Measurements from ENCODE around the gene PRRC2A. TPM values are rescaled to one million over a fixed set of nuclear protein-coding genes. Genes with fewer than 3 reads are reported as not detected.

The PRRC2A gene
- polyA plus RNA-seq, 1 donor (not counting 4 experiments of a cell fraction or from before 2014, with no cell fraction given) = 20.5 TPM

GRCh38 chr6:31578184-31579118 lies 42.1 kb upstream of the PRRC2A start:
- Histone ChIP-seq H3K36me3 (ENCODE audit: control insufficient read depth in 2 of 2, extremely low read depth in 1 of 2, insufficient read depth in 2 of 2, low read length in 2 of 2) (no peaks in the 10 kb centered on the region), H3K9ac (ENCODE audit: control insufficient read depth, extremely low read depth, insufficient read depth, low read length) (peak overlapping the region; percentile 26), H3K27ac (ENCODE audit: control insufficient read depth, insufficient read depth, low read length) (peak overlapping the region; percentile 70), H3K9me3 (ENCODE audit: control insufficient read depth, low read depth, low read length) (no peaks in the 10 kb centered on the region), H3K4me2 (ENCODE audit: control insufficient read depth, extremely low read depth, insufficient read depth, low read depth, low read length) (peak overlapping the region; percentile 24), H3K79me2 (ENCODE audit: control insufficient read depth, insufficient read depth, low read length) (no peaks in the 10 kb centered on the region), H3K4me1 (ENCODE audit: control insufficient read depth, extremely low read depth, insufficient read depth, low read length) (peaks cover 23% of the 10 kb centered on the region), H3K27me3 (ENCODE audit: control insufficient read depth, extremely low read depth, insufficient read depth, low read length) (no peaks in the 10 kb centered on the region), H2AFZ (ENCODE audit: control insufficient read depth, low read length) (no peak overlapping the region), H3K9me1 (ENCODE audit: control insufficient read depth, extremely low read depth, insufficient read depth, low read length) (no peaks in the 10 kb centered on the region), H4K20me1 (ENCODE audit: control insufficient read depth, extremely low read depth, insufficient read depth, low read length) (no peaks in the 10 kb centered on the region), H3K4me3 (ENCODE audit: control insufficient read depth in 2 of 3, extremely low read depth in 1 of 3, insufficient read depth in 2 of 3, low read depth in 1 of 3, low read length in 3 of 3) (no peak overlapping the region)
- no peak for DNase-seq (ENCODE audit: low read depth, low spot score)
- TF ChIP-seq EZH2 (IDR thresholded peaks at IDR 0.05; ENCODE audit: low read length) (no peak), CTCF (optimal IDR thresholded peaks at IDR 0.05 in 1 of 3, IDR thresholded peaks at IDR 0.05 in 1 of 3, conservative IDR thresholded peaks at IDR 0.05 in 1 of 3; ENCODE audit: extremely low read depth in 1 of 3, insufficient read depth in 2 of 3, low read length in 3 of 3) (no peak)
- no peak for FAIRE-seq
- dilution Hi-C loops (cut with MboI; ENCODE audit: extremely low pct_ligation_motif_present, low sequenced_read_pairs) = no loop called here

- no peak for DNase-seq (ENCODE audit: low read depth, low spot score)
- Histone ChIP-seq H2AFZ (ENCODE audit: control insufficient read depth, low read length) (no peak overlapping the region), H3K4me2 (ENCODE audit: control insufficient read depth, extremely low read depth, insufficient read depth, low read depth, low read length) (no peak overlapping the region), H3K27ac (ENCODE audit: control insufficient read depth, insufficient read depth, low read length) (peak overlapping the region; percentile 37), H3K36me3 (ENCODE audit: control insufficient read depth in 2 of 2, extremely low read depth in 1 of 2, insufficient read depth in 2 of 2, low read length in 2 of 2) (no peaks in the 10 kb centered on the region), H3K27me3 (ENCODE audit: control insufficient read depth, extremely low read depth, insufficient read depth, low read length) (no peaks in the 10 kb centered on the region), H3K9me3 (ENCODE audit: control insufficient read depth, low read depth, low read length) (no peaks in the 10 kb centered on the region), H3K79me2 (ENCODE audit: control insufficient read depth, insufficient read depth, low read length) (no peaks in the 10 kb centered on the region), H3K9me1 (ENCODE audit: control insufficient read depth, extremely low read depth, insufficient read depth, low read length) (no peaks in the 10 kb centered on the region), H3K4me3 (ENCODE audit: control insufficient read depth in 2 of 3, extremely low read depth in 1 of 3, insufficient read depth in 2 of 3, low read depth in 1 of 3, low read length in 3 of 3) (no peak overlapping the region), H3K4me1 (ENCODE audit: control insufficient read depth, extremely low read depth, insufficient read depth, low read length) (peaks cover 23% of the 10 kb centered on the region), H4K20me1 (ENCODE audit: control insufficient read depth, extremely low read depth, insufficient read depth, low read length) (no peaks in the 10 kb centered on the region), H3K9ac (ENCODE audit: control insufficient read depth, extremely low read depth, insufficient read depth, low read length) (peak overlapping the region; percentile 5)
- FAIRE-seq = no peak
- dilution Hi-C loops (cut with MboI; ENCODE audit: extremely low pct_ligation_motif_present, low sequenced_read_pairs) = no loop called here
- TF ChIP-seq CTCF (optimal IDR thresholded peaks at IDR 0.05 in 1 of 3, IDR thresholded peaks at IDR 0.05 in 1 of 3, conservative IDR thresholded peaks at IDR 0.05 in 1 of 3; ENCODE audit: extremely low read depth in 1 of 3, insufficient read depth in 2 of 3, low read length in 3 of 3) = no peak
- TF ChIP-seq EZH2 (IDR thresholded peaks at IDR 0.05; ENCODE audit: low read length) = no peak
These were observed 41.4 kb upstream of the PRRC2A start for GRCh38 chr6:31579119-31579505.
